NCI-H146 treated with DMSO at 0.1 percent for 48 hours (cell line): ENCODE data around the gene TES.
"Not testable (repeated sequence)": the region's sequence is repeated elsewhere in the genome, so short reads cannot be mapped to it uniquely, and the experiment has no call there.

Source experiments
- DNase-seq: peaks from one replicate; lab custom pipeline; 2025; ENCODE audit not compliant: unreplicated experiment; lab: John Stamatoyannopoulos, UW

TES gene

DNA sequence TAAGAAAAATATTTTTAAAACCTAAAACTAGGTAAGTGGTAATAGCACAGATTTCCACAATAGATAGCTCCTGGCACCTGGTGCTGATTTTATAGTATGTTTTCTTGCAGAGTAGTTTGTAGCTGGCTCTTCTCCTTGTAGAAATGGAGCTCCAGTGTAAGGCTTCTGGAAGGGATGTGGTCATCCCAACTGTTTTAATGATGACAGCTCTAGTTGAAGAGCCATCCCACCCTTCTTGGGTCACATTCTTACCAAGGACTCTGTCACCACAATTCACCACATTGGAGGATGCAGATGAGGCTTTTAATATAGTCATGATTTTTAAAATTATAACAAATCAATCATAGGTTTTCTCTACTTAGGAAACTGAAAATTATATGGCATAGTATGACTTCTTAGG, 31.0 kb downstream of the TES start:
- DNase-seq: no peak

DNA sequence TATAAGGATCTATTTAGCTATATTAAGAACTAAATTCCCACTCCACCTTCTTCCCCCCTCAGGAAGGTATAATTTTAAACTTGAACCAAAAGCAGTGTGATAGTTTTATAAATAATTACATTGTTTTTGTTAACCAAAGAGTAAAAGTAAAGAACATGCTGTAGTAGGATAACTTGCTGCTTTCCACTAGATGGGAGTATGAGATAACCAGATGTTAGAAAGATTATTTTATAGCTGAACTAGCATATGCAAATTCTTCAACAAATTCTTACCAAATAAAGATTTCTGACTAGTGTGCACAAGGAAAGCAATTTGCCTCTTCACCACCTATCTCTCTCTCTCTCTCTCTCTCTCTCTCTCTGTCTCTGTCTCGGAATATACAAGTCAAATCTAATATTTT, 31.8 kb downstream of the TES start:
- DNase-seq: no peak

DNA sequence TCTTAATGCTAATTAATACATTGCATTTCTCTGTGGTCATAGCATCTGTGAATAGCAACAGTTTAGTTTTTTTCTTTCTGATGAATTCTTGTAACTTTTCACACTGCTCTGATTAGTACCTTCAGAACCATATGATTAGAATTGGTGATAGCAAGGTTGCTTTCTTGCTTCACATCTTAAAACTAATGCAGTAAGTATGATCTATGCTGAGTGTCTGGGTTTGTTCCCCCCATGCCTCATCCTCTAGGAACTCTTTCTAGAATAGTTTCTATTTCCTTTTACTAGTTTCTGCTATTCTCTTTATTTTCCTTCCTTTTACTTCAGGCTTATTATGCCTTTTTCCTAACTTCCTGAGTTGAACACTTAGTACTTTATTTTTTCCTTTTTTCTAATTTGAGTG, 32.4 kb downstream of the TES start:
- DNase-seq: no peak

DNA sequence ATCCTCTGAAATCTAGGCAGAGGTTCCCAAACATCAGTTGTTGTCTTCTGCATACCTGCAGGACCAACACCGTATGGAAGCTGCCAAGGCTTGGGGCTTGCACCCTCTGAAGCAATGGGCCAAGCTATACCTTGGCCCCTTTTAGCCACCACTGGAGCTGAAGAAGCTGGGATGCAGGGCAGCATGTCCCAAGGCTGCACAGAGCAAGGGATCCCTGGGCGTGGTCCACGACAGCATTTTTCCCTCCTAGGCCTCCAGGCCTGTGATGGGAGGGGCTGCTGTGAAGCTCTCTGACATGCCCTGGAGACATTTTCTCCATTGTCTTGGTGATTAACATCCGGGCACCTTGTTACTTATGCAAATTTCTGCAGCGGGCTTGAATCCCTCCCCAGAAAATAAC, 34.5 kb downstream of the TES start:
- not testable (repeated sequence) for DNase-seq

DNA sequence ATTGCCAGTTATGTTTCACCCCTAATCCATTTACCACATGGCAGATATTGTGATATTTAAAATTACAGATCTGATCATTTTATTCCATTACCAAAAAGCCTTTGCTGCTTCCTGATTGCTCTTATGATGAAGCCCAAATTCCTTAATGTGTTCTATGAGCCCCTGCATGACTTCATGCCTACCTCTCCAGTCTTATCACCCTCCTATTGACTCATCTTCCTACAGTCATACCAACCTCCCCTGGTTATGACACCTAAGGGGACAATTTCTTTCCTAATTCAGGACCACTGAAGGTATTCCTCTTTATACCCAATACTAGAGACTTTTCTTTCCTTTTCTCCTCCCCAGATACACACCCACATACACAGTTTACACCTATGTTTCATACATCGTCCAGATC, 36.0 kb downstream of the TES start:
- DNase-seq: no peak

DNA sequence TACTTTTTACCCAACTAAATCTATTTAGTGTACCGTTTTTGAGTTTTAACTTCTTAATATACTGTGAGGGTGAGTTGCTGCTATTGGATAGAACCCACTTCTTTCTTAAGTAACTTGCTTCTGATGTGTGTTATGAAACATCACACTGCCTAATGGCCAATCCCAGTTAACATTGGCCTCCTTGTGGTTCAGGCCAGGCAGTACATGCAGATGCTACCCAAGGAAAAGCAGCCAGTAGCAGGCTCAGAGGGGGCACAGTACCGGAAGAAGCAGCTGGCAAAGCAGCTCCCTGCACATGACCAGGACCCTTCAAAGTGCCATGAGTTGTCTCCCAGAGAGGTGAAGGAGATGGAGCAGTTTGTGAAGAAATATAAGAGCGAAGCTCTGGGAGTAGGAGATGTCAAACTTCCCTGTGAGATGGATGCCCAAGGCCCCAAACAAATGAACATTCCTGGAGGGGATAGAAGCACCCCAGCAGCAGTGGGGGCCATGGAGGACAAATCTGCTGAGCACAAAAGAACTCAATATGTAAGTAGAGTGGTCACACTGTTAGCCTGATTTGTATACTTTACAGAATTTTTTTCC, 39.7 kb downstream of the TES start:
- no peak for DNase-seq

DNA sequence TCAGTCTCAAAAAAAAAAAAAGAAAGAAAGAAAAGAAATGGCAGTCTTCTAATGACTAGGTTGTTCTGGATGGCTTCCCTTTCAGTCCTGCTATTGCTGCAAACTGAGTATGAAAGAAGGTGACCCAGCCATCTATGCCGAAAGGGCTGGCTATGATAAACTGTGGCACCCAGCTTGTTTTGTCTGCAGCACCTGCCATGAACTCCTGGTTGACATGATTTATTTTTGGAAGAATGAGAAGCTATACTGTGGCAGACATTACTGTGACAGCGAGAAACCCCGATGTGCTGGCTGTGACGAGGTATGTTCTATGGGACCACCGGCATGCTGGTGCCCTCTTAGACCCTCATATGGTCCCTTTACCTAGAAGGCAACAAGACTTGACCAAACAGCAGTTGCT, 41.3 kb downstream of the TES start:
- no peak for DNase-seq

DNA sequence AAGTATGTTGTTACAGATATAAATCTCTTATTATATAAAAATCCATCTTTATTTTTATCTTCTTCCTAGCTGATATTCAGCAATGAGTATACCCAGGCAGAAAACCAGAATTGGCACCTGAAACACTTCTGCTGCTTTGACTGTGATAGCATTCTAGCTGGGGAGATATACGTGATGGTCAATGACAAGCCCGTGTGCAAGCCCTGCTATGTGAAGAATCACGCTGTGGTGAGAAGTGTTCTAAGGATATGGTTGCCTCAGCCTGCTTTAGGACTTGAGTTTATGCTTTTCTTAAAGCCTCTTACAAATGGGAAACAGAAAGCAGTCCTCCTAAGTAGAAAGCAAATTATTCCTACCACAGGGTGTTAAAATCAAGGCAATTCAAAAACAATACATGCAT, 41.9 kb downstream of the TES start:
- no peak for DNase-seq

DNA sequence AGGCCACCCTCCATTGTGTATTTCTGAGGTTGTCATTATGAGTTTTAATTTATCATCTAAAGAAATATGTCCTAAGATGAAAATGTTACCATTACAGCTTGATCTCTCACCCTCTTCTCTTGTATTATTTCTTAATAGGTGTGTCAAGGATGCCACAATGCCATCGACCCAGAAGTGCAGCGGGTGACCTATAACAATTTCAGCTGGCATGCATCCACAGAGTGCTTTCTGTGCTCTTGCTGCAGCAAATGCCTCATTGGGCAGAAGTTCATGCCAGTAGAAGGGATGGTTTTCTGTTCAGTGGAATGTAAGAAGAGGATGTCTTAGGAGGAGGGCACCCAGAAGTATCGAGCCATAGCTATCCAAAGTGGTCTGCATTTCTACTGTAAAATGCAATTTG, 46.8 kb downstream of the TES start:
- no peak for DNase-seq

DNA sequence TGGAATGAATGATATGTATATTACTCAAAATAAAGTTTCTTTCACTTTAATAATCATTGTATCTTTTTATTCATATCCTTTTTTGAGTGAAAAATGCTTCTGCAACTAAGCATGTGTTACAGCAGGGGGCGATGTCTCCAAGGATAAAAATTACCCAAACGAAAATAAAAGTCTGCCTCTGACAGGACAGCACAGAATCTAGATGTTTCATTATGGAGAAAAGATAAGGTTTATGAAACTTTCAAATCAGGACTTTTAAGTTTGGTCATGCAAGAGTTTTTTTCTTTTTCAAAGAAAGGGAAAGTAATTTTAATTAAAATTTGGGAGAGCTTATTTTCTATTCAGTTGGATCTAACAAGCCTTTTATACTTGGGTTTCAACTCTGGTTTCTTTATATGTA, 48.4 kb downstream of the TES start:
- DNase-seq: no peak

DNA sequence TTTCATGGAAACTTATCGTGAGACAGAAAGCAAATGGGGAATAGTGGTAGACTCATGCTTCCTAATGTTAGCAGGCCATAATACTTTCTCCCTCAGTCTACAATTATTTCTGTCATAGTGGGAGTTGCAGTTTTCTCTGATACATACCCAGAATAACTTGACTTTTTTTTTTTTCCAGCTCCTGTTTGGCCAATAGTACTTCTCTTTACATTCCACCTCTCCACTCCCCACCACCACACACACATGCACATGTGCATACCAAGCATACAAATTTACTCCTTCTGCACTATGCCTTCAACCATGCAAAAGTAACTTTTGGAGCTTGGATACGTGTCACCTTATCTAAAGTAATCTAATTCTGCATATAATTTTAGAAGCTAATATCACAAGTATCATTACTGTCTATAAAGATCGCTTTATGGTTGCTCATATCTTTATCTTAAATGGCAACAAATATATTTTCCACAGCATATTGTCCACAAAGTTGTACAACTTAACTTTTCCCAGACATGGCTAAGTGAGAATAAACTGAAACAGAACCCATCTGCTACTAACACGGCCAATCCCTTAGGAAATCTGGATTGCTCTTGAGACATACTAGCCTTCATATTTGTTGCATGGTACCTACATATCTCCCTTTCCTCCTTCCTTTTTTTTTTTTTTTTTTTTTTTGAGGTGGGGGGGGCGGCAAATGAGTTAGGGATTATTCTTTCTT, 49.0 kb downstream of the TES start:
- DNase-seq: no peak

DNA sequence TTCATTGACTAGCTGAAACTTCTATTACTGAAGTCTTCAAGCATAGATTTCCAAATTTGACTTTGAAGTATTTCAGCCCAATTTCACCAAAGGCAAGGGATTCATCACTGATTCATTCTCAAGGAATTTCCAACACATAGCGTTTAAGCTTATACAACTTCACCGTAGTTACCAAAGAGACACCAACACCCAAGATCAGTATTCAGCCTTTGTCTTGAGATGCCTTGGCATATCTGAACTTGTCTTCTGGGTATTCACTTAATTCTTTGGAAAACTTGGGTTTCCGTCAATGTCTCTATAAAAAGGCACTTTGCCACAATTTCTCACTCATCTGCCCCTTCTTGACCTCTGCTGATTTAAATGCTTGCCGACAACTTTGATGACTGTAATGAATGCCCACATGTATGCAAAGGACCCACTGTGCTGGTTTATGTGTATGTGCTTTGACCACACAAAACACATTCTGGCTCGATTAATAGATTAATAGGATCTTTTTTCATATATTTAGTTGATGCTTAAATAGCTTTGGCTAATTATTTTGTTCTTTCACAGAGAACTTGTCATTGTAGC, 49.6 kb downstream of the TES start:
- no peak for DNase-seq

DNA sequence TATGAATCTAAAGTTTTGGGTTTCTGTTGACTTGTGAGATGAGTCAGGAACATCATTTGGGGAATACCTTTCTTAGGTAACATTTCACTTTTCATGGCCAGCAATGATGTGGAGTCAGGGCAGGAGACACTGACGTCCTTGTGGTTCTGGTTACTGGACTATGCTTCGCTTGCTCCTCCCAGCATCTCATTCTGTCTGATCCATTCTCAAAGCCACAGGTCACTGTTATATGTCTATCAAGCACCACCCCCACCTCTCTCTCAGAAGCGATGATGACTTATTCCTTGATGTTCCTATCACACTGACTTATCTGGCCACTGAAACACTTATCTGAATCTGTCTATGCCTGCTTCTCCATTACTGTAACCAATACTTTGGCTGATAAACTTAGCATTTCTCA, 51.6 kb downstream of the TES start:
- DNase-seq: no peak

DNA sequence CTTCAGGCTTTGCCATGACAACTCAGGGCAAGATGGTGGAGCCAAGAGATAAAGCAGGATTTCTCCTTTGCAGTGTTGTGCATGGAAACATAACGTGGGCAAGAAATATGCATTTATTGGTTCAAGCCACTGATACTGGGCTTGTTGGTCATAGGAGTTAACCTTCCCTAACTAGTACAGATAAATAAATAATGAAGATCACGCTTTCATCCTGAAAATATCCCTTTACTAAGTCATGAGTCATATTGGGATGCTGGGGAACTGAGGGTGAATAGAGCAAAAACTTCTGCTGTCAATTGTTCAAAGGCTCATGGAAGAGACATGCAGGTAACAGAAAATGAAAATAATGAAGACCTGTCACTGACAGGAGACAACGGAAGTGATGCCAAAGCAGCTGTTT, 55.5 kb downstream of the TES start:
- DNase-seq: no peak

DNA sequence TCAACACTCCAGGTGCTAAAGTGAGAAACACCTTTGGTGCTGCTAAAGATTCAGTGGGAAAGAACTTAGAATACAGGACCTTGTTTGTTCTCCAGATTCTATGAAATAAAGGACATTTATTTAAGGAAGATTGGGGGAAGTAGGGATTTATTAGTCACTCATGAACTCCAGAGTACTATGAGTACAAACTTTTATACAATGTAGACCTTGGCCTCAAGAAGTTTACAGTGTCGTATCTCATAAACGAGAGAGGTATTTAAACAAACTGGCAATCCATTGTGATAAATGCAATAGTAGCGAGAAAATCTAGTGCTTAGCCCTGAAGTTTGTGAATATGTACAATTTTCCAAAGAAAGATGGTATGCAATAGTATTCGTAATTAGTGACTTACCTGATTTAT, 59.1 kb downstream of the TES start:
- no peak for DNase-seq

DNA sequence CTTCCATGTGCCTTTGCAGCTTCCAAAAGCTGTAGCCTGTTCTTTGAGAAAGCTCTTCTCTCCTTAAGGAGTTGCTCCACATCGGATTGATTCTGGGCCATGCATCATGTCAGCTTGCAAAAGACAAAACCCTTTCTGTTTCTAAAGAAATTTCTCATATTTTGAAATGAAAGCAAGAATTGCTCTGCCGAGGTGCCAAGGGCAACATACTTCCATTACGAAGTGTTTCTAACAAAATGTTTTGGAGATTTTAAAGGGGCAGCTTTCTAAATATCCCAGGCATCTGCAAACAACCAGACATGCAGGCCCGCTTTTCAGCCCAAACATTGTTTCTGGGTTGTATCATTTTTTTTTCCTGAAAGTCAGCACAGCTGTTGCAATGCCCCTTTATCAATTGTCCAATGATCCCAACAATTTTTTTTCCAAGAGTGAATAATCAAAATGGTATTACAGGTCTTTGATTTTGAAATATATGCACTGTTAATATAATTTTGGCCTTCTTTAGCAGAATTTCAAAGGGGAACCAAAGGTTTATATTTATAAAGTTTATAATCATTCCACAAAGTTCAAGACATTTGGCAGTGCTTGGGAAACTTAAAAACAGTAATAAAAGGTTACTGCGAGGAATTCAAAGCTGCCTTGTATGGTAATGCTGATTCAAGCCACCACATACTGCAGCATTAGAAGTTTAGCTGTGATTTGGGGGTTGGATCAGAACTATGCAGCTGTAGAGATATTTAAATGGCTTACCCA, 61.0 kb downstream of the TES start:
- no peak for DNase-seq

DNA sequence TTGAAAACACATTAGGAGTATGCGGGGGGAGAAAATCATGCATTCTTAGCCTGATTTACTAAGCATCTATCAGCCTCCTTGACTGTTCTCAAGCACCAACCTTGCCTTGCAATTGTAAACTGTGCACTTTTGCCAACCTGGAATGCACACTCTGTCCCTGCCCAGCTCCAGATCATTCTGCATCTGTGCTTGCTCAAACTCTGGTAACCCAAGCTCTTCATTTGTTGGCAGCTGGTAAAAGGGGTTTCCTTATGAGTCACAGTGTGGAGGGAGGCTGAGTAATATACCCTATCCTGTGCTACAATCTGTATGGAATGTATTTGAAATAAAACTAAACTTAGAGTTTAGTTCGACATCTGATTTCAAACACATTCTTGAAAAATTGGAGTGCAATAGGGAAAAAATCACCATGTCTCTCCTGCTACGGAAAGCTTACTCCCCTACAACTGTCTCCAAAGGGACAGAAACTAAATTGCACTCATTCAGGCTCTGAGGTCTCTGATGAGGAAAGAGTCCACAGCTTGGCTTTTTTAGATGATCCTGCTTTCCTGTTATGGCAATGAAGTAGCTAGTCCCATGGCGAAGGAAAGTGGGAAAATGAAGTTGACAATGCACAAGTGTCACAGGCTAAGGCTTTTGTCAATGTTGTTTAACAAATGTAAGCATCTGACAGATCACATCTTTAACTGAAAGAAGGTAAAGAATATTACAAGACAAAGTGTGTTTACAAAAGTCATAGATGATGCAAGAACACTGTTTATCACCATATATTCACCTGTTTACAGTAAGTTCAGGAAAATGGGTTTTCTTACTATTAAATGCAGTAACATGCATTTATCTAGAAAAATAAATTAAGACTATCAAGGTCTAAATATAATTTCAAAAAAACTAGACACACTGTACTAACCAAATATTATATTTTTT, 61.9 kb downstream of the TES start:
- no peak for DNase-seq

DNA sequence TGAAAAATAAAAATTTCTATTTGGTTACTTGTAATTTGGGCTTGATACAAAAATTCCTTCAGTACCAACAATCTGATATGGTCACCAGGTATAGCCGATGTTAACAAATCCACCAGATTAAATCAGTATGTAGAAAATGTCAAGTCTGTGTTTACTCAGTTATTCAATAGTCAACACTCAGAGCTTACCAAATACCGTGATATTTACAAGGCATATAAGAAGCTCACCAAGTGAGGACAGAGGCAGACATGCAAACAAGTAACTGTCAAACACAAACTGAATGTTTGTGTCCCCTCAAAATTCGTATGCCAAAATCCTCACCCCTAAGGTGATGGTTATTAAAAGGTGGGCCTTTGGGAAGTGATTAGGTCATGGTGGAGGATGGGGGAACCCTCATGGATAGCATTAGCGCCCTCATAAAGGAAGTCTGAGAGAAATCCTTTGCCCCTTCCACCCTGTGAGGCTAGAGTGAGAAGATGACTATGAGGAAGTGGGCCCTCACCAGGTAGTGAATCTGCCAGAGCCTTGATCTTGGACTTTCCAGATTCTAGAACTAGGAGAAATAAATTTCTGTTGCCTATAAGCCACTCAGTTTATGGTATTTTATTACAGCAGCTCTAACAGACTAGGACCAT, 63.1 kb downstream of the TES start:
- DNase-seq: no peak

DNA sequence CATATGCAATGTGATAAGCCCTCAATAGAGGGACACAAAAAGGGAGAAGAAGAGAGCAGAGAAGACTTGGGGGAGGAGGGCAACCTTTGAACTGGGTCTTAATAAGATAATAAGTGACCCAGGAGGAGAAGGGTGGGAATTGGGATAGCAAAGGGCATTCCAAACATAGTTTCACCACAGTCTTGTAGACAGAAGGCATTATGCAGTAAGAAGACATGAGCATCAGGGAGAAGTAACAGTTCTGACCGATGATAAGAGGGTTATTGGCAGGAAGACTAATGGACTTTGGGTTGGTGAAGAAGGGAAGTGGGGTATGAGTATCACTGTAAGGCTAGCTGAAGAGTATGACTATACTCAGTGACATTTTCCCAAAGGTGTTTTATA, 63.6 kb downstream of the TES start:
- no peak for DNase-seq

DNA sequence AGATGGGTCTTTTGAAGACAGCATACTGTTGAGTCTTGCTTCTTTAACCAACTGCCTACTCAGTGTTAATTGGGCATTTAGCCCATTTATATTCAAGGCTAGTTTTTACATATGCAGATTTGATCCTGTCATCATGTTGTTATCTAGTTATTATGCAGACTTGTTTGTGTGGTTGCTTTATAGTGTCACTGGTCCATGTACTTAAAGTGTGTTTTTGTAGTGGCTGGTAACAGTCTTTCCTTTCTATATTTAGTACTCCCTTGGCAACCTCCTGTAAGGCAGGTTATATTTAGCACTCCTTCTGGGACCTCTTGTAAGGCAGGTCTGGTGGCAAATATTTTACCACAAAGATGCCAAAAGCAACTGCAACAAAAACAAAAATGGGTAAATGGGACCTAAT, 66.7 kb downstream of the TES start:
- no peak for DNase-seq

DNA sequence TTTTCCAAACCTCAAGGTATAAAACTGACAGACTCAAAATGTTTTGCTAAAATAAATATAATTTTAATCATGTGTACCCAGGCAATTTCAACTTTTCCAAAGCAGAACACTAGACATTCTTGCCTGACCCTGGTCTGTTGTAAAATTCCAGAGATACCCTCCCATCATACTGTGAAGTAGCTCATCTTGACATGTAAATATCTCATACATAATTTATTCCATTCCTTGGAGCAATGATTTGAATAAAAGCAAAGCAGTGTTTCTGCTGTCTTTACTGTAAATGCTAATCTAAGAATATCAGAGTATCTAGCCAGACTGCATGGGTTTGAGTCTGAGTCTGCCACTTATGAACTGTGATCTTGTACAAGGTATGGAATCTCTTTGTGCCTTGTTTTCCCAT, 68.9 kb downstream of the TES start:
- DNase-seq: no peak
